ENCODE data around the gene MRM1. TPM values are rescaled to one million over a fixed set of nuclear protein-coding genes. Genes with fewer than 3 reads are reported as not detected.
A peak's percentile ranks its signal among the peaks of the same experiment; 100 is the strongest.

MRM1 gene
- total and polyA plus RNA-seq, 7 donors, result 2.8 to 15.0 (median 5.3) TPM

DNA sequence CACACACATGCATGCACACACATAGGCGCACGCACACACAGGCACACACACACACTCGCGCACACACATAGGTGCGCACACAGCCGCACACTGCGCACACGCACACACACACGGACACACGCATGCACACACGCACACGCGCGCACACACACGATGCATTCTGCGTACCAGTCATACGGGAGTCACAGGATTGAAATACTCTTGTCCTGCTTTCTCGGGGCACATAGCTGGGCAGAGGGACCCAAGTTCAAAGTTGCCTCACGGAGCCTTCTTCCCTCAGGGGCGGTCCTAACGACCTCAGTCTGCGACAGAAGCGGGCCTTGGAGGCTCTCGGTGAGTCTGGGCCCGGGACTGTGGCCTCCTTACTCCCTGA lies 56.0 kb downstream of the MRM1 start:
- intact Hi-C loops (cut with DNase I), result no loop called here
- Histone ChIP-seq H3K27ac (no peak overlapping the region), H3K36me3 (no peaks in the 10 kb centered on the region), H3K27me3 (peaks cover 13 to 87% (median 20%) of the 10 kb centered on the region in 3 donors), H3K9me3 (no peaks in the 10 kb centered on the region), H3K4me1 (peaks cover 0 to 10% (median 7%) of the 10 kb centered on the region in 4 donors), H3K4me3 (peak overlapping the region; percentile 4 to 52 (median 40))
- TF ChIP-seq POLR2AphosphoS5 (IDR thresholded peaks at IDR 0.05) (no peak), POLR2A (IDR thresholded peaks at IDR 0.05) (no peak), EP300 (IDR thresholded peaks at IDR 0.05) (no peak), CTCF (IDR thresholded peaks at IDR 0.05) (no peak)
- 62 to 64% methylated on average over 25 of the region's 25 CpGs for WGBS, 2 donors
- no peak for DNase-seq

DNA sequence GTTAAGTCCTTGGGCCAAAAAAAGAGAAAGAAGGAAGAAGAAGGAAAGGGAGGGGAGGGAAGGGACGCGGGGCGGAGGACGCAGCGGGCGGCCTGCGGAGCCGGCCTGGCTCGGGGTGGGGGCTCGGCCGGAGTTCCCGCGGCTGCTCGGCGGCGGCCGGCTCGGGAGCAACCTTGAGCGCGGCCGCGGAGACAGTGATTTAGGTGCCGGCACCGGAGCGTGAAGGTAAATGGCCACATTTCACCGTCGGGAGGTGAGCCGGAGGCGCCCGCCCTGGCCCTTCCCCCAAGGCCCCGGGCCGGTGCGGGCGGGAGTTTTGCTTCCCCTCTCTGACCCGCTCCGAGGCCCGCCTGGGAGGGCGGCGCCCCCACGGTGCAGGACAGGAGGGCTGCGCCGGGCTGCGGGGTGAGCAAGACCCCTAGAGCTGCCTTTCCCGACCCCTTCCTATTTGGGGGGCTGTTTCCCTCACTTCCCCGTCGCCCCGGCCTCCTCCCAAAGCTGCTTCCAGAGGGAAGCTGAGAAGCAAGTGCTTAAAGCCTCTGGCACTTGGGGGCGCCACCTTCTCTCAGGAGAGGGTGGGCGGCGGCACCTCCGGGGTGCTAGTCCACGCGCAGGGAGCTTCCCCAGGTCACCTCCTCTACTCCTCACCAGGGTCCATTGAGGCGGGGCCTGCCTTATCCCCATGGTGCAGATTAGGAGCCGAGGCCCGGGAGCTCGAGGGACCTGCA lies 56.5 kb downstream of the MRM1 start:
- Histone ChIP-seq H3K36me3 (no peaks in the 10 kb centered on the region), H3K4me1 (peaks cover 0 to 10% (median 7%) of the 10 kb centered on the region in 4 donors), H3K4me3 (peak overlapping the region; percentile 4 to 52 (median 40)), H3K9me3 (no peaks in the 10 kb centered on the region), H3K27me3 (peaks cover 13 to 88% (median 20%) of the 10 kb centered on the region in 3 donors), H3K27ac (no peak overlapping the region)
- WGBS, 2 donors, result 3 to 8% methylated on average over 57 of the region's 57 CpGs
- TF ChIP-seq POLR2A (IDR thresholded peaks at IDR 0.05), result no peak
- intact Hi-C loops (cut with DNase I), result no loop called here
- DNase-seq, result no peak

Other genes with a start within 250 kb of the MRM1 start
- not detected for gene TBC1D3H, start 213.1 kb upstream of the MRM1 start, total RNA-seq
- gene TBC1D3H, start 213.1 kb upstream of the MRM1 start, polyA plus RNA-seq, result under 1 TPM in 1 of 3 donors, not detected in 2; 0.46 TPM
- 10 to 100 TPM; 31.0 to 59.9 (median 44.9) TPM for gene ZNHIT3, start 114.9 kb upstream of the MRM1 start, total RNA-seq
- 10 to 100 TPM; 49.9 to 60.7 (median 51.8) TPM for gene ZNHIT3, start 114.9 kb upstream of the MRM1 start, polyA plus RNA-seq
- 10 to 100 TPM; 49.9 to 67.2 (median 59.5) TPM for gene MYO19, start 66.7 kb upstream of the MRM1 start, total RNA-seq
- 10 to 100 TPM; 19.2 to 60.6 (median 20.3) TPM for gene MYO19, start 66.7 kb upstream of the MRM1 start, polyA plus RNA-seq
- gene PIGW, start 66.6 kb upstream of the MRM1 start, total RNA-seq, result 1 to 10 TPM; 1.7 to 3.9 (median 3.0) TPM
- gene PIGW, start 66.6 kb upstream of the MRM1 start, polyA plus RNA-seq, result 1 to 10 TPM; 2.4 to 8.6 (median 4.6) TPM
- gene GGNBP2, start 56.7 kb upstream of the MRM1 start, total RNA-seq, result 10 to 100 TPM; 57.4 to 62.2 (median 59.2) TPM
- 10 to 100 TPM; 43.5 to 55.3 (median 51.7) TPM for gene GGNBP2, start 56.7 kb upstream of the MRM1 start, polyA plus RNA-seq
- 1 to 10 TPM; 4.3 to 8.9 (median 7.5) TPM for gene DHRS11, start 9.7 kb upstream of the MRM1 start, total RNA-seq
- gene DHRS11, start 9.7 kb upstream of the MRM1 start, polyA plus RNA-seq, result 100 to 1,000 TPM in 2 of 3 donors, 10 to 100 TPM in 1; 97.6 to 239 (median 212) TPM